Mesendoderm (in vitro differentiated cells): ENCODE measurements around the gene VTI1A.

ENCODE experiments used
- DNase-seq: peaks from one replicate; pipeline ENCODE4 v3.0.0; 2013
- H2AK5ac ChIP-seq: 2 replicates; pipeline ENCODE4 v1.6.1; 2013; ENCODE audit warnings: low read length, inconsistent platforms
- H2BK120ac ChIP-seq: 2 replicates; pipeline ENCODE4 v1.6.1; 2013; ENCODE audit warnings: low read depth, mild to moderate bottlenecking, low read length, moderate library complexity, mixed read lengths
- H2BK15ac ChIP-seq: replicated peaks from 2 replicates; pipeline ENCODE4 v1.6.1; 2013; ENCODE audit warnings: low read depth, mild to moderate bottlenecking, moderate library complexity
- H2BK5ac ChIP-seq: 2 replicates; pipeline ENCODE4 v1.6.1; 2013; ENCODE audit warnings: low read length, inconsistent platforms
- H3K18ac ChIP-seq: 2 replicates; pipeline ENCODE4 v1.6.1; 2013; ENCODE audit warnings: mild to moderate bottlenecking, low read length, mixed read lengths
- H3K23ac ChIP-seq: one replicate; pipeline ENCODE4 v1.6.1; 2013; ENCODE audit warnings: low read length
- H3K27ac ChIP-seq: 2 replicates; pipeline ENCODE4 v1.5.1; 2013; ENCODE audit warnings: low read depth, mild to moderate bottlenecking, inconsistent platforms, low read length, moderate library complexity
- H3K27me3 ChIP-seq: 2 replicates; pipeline ENCODE4 v1.6.1; 2013; ENCODE audit warnings: low read length, control low read depth, mild to moderate bottlenecking, inconsistent platforms; ENCODE audit not compliant: insufficient read depth, poor library complexity
- H3K36me3 ChIP-seq: 2 replicates; pipeline ENCODE4 v1.6.1; 2013; ENCODE audit warnings: low read length, inconsistent platforms; ENCODE audit not compliant: control insufficient read depth, insufficient read depth
- H3K4ac ChIP-seq: one replicate; pipeline ENCODE4 v1.6.1; 2013; ENCODE audit warnings: low read depth, mild to moderate bottlenecking, low read length, moderate library complexity
- H3K4me1 ChIP-seq: 2 replicates; pipeline ENCODE4 v1.6.1; 2013; ENCODE audit warnings: low read depth, low read length, inconsistent platforms; ENCODE audit not compliant: control insufficient read depth
- H3K4me2 ChIP-seq: 2 replicates; pipeline ENCODE4 v1.6.1; 2013; ENCODE audit warnings: low read length
- H3K4me3 ChIP-seq: 2 replicates; pipeline ENCODE4 v1.5.1; 2013; ENCODE audit warnings: mild to moderate bottlenecking, low read length
- H3K56ac ChIP-seq: one replicate; pipeline ENCODE4 v1.6.1; 2013; ENCODE audit warnings: low read length
- H3K79me1 ChIP-seq: 2 replicates; pipeline ENCODE4 v1.6.1; 2013; ENCODE audit warnings: low read length, inconsistent platforms
- H3K79me2 ChIP-seq: 2 replicates; pipeline ENCODE4 v1.6.1; 2013; ENCODE audit warnings: mild to moderate bottlenecking, low read length; ENCODE audit not compliant: control insufficient read depth, insufficient read depth
- H3K9ac ChIP-seq: 2 replicates; pipeline ENCODE4 v1.6.1; 2013; ENCODE audit warnings: low read length, inconsistent platforms
- H4K5ac ChIP-seq: one replicate; pipeline ENCODE4 v1.6.1; 2013; ENCODE audit warnings: low read length
- H4K8ac ChIP-seq: one replicate; pipeline ENCODE4 v1.6.1; 2013; ENCODE audit warnings: low read depth, mild to moderate bottlenecking, control low read depth, low read length, moderate library complexity
- WGBS: extraction: QIAGEN DNeasy Blood & Tissue Kit; methylation state at CpG from one replicate; pipeline ENCODE4 v1.1.7; 2013; ENCODE audit warnings: low lambda C conversion rate, missing lambda C conversion rate; ENCODE audit not compliant: insufficient coverage; ENCODE audit errors: extremely low coverage; 5-methylcytosine and 5-hydroxymethylcytosine counted together

Gene VTI1A

GRCh38 chr10:112701211-112701877 is 254.3 kb downstream of the VTI1A start:
- Histone ChIP-seq H4K5ac (no peak overlapping the region), H3K56ac (no peak overlapping the region), H2BK5ac (no peak overlapping the region), H3K4me2 (no peak overlapping the region), H3K4ac (no peak overlapping the region), H2AK5ac (no peak overlapping the region), H3K79me1 (no peaks in the 10 kb centered on the region), H3K9ac (no peak overlapping the region), H3K79me2 (no peaks in the 10 kb centered on the region), H2BK120ac (no peak overlapping the region), H4K8ac (no peak overlapping the region), H3K27ac (no peak overlapping the region), H3K4me1 (no peaks in the 10 kb centered on the region), H3K27me3 (no peaks in the 10 kb centered on the region), H3K4me3 (no peak overlapping the region), H3K18ac (no peak overlapping the region), H2BK15ac (no peak overlapping the region), H3K23ac (no peak overlapping the region), H3K36me3 (no peaks in the 10 kb centered on the region)
- DNase-seq, result no peak
- no CpG with 5 or more reads among the region's 4 CpGs for WGBS

GRCh38 chr10:112701878-112702255 is 254.9 kb downstream of the VTI1A start:
- Histone ChIP-seq H3K36me3 (no peaks in the 10 kb centered on the region), H4K8ac (no peak overlapping the region), H3K4me1 (no peaks in the 10 kb centered on the region), H3K4me2 (no peak overlapping the region), H3K56ac (no peak overlapping the region), H2BK120ac (no peak overlapping the region), H3K18ac (no peak overlapping the region), H3K27me3 (no peaks in the 10 kb centered on the region), H3K79me2 (no peaks in the 10 kb centered on the region), H3K4ac (no peak overlapping the region), H2BK5ac (no peak overlapping the region), H3K4me3 (no peak overlapping the region), H4K5ac (no peak overlapping the region), H3K79me1 (no peaks in the 10 kb centered on the region), H3K23ac (no peak overlapping the region), H2BK15ac (no peak overlapping the region), H3K9ac (no peak overlapping the region), H2AK5ac (no peak overlapping the region), H3K27ac (no peak overlapping the region)
- no peak for DNase-seq
- no CpG with 5 or more reads among the region's 2 CpGs for WGBS

DNA sequence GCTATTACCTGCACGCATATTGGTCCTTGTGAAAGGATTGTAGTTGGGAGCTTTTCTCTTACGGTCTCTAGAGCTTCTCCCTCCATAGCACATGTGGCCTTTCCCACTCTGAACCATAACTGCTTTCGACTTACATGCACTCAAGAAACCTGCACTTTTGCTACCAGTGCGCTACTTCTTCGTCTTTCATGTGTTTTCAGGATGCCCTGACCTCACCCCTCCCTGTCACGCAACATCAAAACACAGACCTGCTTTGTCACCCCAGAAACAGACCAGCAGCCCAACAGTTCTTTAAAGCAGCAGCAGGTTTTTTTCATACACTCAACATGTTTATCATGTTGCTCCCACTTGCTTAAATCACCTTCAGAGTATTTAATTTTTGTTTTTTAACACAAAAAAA is 259.6 kb downstream of the VTI1A start:
- Histone ChIP-seq H3K4ac (no peak overlapping the region), H3K79me2 (no peaks in the 10 kb centered on the region), H3K79me1 (no peaks in the 10 kb centered on the region), H3K36me3 (no peaks in the 10 kb centered on the region), H3K4me2 (no peak overlapping the region), H3K27ac (no peak overlapping the region), H3K56ac (no peak overlapping the region), H3K23ac (no peak overlapping the region), H3K4me3 (no peak overlapping the region), H3K18ac (no peak overlapping the region), H2BK120ac (no peak overlapping the region), H2AK5ac (no peak overlapping the region), H2BK5ac (no peak overlapping the region), H4K5ac (no peak overlapping the region), H3K4me1 (no peaks in the 10 kb centered on the region), H3K9ac (no peak overlapping the region), H4K8ac (no peak overlapping the region), H2BK15ac (no peak overlapping the region), H3K27me3 (no peaks in the 10 kb centered on the region)
- no CpG with 5 or more reads among the region's 6 CpGs for WGBS
- DNase-seq, result no peak

DNA sequence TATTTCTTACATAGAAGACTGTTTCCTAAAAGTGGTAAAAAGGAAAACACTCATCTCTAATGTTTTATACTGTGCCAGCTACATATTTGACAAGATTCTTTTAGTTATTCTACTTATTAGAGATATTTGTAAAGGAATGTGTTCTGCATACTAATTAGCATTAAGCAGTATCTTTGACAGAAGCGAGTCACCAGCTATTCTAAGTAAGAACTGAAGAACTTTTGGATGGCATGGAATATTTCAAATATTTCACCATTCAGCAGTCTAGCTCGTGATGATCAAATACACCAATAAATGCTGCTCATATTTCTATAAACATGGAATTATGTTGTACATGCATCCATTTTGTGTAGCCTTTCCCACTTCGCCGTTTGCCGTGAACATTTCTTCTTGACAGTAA is 261.4 kb downstream of the VTI1A start:
- no peak overlapping the region for H3K27ac ChIP-seq
- no peaks in the 10 kb centered on the region for H3K4me1 ChIP-seq
- no peak overlapping the region for H3K18ac ChIP-seq
- H2BK15ac ChIP-seq, result no peak overlapping the region
- no CpG with 5 or more reads among the region's 5 CpGs for WGBS
- no peaks in the 10 kb centered on the region for H3K79me2 ChIP-seq
- no peak overlapping the region for H2BK5ac ChIP-seq
- no peak overlapping the region for H3K4ac ChIP-seq
- no peak overlapping the region for H2AK5ac ChIP-seq
- DNase-seq, result no peak
- H4K8ac ChIP-seq, result no peak overlapping the region
- no peak overlapping the region for H3K23ac ChIP-seq
- no peak overlapping the region for H4K5ac ChIP-seq
- no peak overlapping the region for H2BK120ac ChIP-seq
- H3K56ac ChIP-seq, result no peak overlapping the region
- H3K36me3 ChIP-seq, result no peaks in the 10 kb centered on the region
- no peaks in the 10 kb centered on the region for H3K79me1 ChIP-seq
- no peak overlapping the region for H3K9ac ChIP-seq
- H3K4me3 ChIP-seq, result no peak overlapping the region
- H3K4me2 ChIP-seq, result no peak overlapping the region
- H3K27me3 ChIP-seq, result no peaks in the 10 kb centered on the region

DNA sequence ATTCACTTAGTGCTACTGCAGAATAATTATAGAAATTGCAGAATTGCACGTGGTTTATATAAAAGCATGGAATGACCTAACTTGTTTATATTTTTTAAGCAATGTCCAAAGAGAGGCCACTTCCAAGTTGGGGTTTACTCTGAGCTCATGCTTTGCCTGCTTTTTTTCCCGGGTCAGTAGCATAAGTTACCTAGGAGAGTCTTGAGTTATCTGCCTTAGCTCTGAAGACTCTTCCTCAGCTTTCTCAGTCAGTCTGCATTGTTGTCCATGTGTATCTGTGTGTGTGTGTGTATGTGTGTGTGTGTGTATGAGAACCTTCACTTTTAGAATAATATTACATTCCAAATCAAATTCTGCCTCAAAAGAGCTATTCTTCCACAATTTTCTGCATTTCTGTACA is 263.5 kb downstream of the VTI1A start:
- H2BK15ac ChIP-seq, result no peak overlapping the region
- DNase-seq, result no peak
- no peak overlapping the region for H2AK5ac ChIP-seq
- no peak overlapping the region for H3K4ac ChIP-seq
- H3K79me1 ChIP-seq, result no peaks in the 10 kb centered on the region
- H3K79me2 ChIP-seq, result no peaks in the 10 kb centered on the region
- H3K27ac ChIP-seq, result no peak overlapping the region
- no peak overlapping the region for H3K18ac ChIP-seq
- H2BK120ac ChIP-seq, result no peak overlapping the region
- H3K27me3 ChIP-seq, result no peaks in the 10 kb centered on the region
- H3K9ac ChIP-seq, result no peak overlapping the region
- no peak overlapping the region for H4K8ac ChIP-seq
- no CpG with 5 or more reads among the region's 2 CpGs for WGBS
- H3K4me2 ChIP-seq, result no peak overlapping the region
- no peak overlapping the region for H4K5ac ChIP-seq
- H3K36me3 ChIP-seq, result no peaks in the 10 kb centered on the region
- H3K4me1 ChIP-seq, result no peaks in the 10 kb centered on the region
- no peak overlapping the region for H3K4me3 ChIP-seq
- no peak overlapping the region for H3K56ac ChIP-seq
- no peak overlapping the region for H3K23ac ChIP-seq
- H2BK5ac ChIP-seq, result no peak overlapping the region

- H4K8ac ChIP-seq, result no peak overlapping the region
- no CpG with 5 or more reads among the region's 8 CpGs for WGBS
- H3K4me2 ChIP-seq, result no peak overlapping the region
- no peaks in the 10 kb centered on the region for H3K36me3 ChIP-seq
- no peak overlapping the region for H2AK5ac ChIP-seq
- H3K18ac ChIP-seq, result no peak overlapping the region
- H3K27ac ChIP-seq, result no peak overlapping the region
- no peak overlapping the region for H3K4me3 ChIP-seq
- DNase-seq, result no peak
- no peaks in the 10 kb centered on the region for H3K79me2 ChIP-seq
- H3K79me1 ChIP-seq, result no peaks in the 10 kb centered on the region
- no peak overlapping the region for H2BK5ac ChIP-seq
- no peak overlapping the region for H3K56ac ChIP-seq
- H2BK15ac ChIP-seq, result no peak overlapping the region
- H3K4ac ChIP-seq, result no peak overlapping the region
- H3K23ac ChIP-seq, result no peak overlapping the region
- no peaks in the 10 kb centered on the region for H3K4me1 ChIP-seq
- H2BK120ac ChIP-seq, result no peak overlapping the region
- H3K9ac ChIP-seq, result no peak overlapping the region
- no peaks in the 10 kb centered on the region for H3K27me3 ChIP-seq
- no peak overlapping the region for H4K5ac ChIP-seq
These were observed 264.4 kb downstream of the VTI1A start for GRCh38 chr10:112711366-112711765.
